Activated CD4-positive, alpha-beta T cell treated with anti-CD3 and anti-CD28 coated beads for 4 hours (primary cell): ENCODE data around the gene ITM2B.

Experiments used
- DNase-seq, 2 donors: peaks; one replicate each; pipeline ENCODE4 v3.0.0-alpha.2; 2020

Gene ITM2B

DNA sequence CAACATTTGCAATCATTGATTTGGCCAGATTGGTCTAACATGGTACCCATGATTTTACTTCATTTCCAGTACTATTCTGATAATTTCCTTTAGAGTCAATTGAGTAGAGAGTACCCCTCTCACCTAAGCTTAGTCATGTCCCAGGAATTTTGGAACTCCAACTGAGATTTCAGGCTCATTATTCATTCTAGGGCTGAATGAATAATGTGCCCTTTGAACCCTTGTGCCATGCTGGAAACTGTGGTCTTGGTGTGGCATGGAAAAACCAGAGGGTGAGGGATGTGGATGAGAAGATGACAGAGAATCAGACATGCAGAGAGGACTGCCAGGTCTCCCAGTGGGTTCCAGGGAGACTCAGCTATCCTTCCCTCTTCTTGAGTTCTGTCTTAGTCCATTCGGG, 30.2 kb downstream of the ITM2B start:
- DNase-seq = no peak

GRCh38 chr13:48264058-48264457, 31.1 kb downstream of the ITM2B start:
- no peak for DNase-seq

DNA sequence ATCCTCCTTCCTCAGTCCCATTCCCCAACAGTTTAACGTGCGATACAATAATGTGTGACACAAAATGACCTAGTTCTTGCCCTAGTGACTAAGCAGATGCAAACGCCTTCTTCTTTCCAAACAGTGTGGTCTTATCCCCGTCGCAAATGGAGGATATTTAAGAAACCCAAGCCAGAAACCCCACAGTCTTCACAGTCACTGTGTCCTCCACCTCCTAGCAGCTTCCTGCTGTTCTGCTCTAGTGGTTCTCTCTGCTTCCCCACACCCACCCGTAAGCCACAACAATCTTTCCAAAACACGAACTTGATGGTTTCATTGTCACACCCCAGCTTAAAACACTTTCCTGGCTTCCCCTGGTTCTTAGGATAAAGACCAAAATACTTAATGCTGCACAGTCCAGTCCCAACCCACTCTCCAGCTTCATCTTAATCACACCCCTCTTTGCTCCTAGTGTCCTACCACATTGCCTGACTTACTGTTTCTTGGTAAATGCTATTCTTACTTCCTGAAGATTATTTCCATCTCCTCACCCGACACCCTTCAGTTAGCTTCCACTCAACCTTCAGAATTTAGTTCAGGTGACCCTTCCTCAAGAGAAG, 32.3 kb downstream of the ITM2B start:
- DNase-seq = peak in 1 of 2 donors; percentile 11

GRCh38 chr13:48266150-48266549, 33.1 kb downstream of the ITM2B start:
- no peak for DNase-seq

- no peak for DNase-seq
Measured at GRCh38 chr13:48266701-48267639, 34.0 kb downstream of the ITM2B start.

- DNase-seq = no peak
Measured at GRCh38 chr13:48268019-48268418, 35.0 kb downstream of the ITM2B start.

- no peak for DNase-seq
Measured at GRCh38 chr13:48273346-48273745, 40.3 kb downstream of the ITM2B start.

GRCh38 chr13:48275507-48275906, 42.5 kb downstream of the ITM2B start:
- DNase-seq = no peak

DNA sequence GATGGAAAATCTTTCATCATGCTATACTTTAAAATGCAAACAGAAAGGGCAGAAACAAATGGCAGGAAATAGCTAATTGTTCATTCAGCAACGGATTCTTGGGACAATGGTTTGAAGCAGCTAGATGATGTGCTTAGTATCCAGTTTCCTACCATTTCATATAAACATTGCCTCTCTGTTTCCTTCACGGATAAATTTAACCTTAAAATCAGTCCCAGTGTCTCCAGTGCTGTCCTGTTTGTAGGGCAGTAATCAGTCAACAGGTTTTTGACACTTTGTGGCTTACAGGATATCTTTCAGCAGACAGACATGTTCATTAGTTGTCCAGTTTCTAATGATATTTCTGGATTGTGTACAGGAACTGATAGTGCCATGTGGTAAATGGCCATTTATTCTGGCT, 45.8 kb downstream of the ITM2B start:
- no peak for DNase-seq

DNA sequence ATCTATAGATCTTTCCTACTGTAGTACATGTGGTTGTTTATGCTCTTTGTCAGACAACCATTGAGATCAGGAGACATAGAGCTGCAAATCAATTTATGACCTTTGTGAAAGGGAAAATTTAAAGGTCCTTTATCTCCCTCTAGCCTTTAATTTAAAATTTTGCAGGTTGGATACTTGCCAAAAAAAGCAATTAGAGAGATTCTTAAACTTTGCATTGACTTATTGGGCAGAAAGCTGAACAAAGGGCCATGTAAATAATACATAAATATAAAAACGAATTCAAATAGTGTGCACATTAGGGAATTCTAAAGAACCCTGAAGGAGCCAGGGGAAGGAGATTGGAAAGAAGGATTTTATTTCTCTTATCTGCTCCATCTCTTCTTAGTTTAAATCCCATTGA, 48.5 kb downstream of the ITM2B start:
- no peak for DNase-seq

- DNase-seq = no peak
Measured at GRCh38 chr13:48291730-48292129, 58.7 kb downstream of the ITM2B start.

DNA sequence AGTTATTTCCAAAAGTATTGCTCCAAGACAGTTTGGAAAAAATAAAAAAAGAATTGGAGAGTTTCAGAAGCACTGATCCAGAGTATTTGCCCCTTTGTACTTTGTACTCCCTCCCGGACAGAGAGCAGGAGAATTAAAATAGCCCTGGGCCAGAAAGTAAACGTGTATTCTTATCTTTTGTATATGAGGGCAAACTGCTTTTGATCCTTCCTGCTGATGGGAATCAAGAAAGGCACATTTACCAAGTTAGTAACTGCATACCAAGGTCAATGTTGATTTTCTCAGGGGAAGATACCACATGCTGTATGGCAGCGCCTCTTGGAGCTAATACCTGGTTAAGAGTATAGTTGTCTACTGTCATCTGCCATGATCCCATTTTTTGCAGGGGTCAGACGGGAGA, 59.6 kb downstream of the ITM2B start:
- DNase-seq = no peak

- DNase-seq = no peak
Measured at GRCh38 chr13:48294653-48295052, 61.6 kb downstream of the ITM2B start.

- DNase-seq = no peak
Measured at GRCh38 chr13:48295271-48295670, 62.3 kb downstream of the ITM2B start.

DNA sequence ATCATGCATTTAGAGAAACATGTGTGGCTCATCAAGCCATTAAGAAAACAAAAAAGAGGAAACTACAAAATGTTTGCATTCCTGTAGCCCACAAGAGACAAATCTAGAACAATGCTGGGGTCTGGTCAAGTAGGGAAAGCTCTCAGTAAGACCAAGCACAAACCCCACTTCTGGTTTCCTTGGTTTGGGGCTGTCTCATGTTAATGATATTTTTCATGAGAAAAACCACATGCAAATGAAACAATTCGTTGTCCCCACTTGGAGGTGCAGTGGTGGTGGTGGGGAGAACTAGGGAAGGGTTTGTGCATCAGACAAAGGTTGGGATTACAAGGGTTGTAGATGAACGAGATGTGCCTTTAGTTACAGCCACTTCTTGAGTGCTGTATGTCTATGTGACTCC, 63.5 kb downstream of the ITM2B start:
- no peak for DNase-seq

DNA sequence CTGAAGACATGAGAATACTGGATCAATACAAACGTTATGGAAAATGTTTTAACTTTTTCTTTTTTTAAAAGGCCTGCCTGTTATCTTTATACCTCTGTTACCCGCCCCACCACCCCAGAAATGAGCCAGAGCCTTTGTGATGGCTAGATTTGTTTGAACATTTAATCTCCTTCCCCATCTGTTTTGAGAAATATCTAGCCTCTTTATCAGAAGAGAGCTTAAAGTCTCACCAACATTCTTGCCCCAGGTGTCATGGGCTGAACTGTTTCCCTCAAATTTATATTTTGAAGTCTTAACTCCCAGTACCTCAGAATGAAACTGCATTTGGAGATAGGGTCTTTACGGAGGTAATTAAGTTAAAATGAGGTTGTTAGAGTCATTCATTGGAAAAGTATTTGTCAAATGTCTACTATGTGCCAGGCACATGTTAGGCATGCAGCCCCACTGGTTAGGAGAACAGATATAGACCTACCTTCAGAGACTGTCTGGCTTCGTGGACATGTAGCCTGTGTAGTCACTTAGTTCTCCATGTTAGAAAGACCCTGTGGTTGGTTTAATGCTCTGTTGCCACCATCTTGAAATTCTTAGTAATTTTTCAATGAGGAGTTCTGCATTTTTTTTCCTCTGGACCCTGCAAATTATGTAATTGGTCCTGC, 64.3 kb downstream of the ITM2B start:
- no peak for DNase-seq

DNA sequence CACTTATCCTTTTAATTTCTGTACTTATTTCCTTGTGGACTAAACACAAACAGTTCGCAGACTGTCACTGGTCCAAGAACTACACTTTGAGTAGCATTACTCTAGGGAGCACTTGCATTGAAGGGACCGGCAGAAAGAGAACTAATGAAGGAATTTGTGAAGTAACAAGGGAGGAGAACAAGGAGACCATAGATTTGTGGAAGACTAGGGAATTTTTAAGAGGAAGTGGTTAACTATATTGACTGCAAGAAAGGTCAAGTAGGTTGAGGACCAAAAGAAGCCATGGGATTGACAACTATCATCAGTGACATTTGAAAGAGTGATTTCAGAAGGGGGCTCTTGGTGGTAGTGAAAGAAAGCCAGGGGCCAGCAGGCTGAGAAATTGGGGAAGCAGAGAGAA, 66.6 kb downstream of the ITM2B start:
- DNase-seq = no peak

DNA sequence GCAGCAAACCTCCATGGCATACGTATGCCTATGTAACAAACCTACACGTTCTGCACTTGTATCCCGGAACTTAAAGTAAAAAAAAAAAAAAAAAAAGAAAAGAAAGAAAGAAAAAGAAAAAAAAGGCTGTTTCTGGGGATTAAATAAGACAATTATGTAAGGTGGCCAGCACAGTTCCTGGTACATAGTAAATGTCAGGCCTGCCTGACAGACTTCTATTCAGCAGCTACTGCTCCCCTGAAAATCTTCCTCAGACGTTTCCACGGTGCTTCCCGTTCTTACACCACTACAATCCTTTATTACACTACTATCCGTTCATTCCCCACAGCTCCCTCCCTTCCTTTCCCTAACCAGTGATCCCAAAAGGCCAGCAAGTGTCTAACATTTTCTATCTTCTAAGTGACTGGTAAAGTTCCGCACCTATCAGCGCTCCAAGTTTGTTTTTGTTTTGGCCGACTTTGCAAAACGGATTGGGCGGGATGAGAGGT, 69.9 kb downstream of the ITM2B start:
- DNase-seq = no peak

DNA sequence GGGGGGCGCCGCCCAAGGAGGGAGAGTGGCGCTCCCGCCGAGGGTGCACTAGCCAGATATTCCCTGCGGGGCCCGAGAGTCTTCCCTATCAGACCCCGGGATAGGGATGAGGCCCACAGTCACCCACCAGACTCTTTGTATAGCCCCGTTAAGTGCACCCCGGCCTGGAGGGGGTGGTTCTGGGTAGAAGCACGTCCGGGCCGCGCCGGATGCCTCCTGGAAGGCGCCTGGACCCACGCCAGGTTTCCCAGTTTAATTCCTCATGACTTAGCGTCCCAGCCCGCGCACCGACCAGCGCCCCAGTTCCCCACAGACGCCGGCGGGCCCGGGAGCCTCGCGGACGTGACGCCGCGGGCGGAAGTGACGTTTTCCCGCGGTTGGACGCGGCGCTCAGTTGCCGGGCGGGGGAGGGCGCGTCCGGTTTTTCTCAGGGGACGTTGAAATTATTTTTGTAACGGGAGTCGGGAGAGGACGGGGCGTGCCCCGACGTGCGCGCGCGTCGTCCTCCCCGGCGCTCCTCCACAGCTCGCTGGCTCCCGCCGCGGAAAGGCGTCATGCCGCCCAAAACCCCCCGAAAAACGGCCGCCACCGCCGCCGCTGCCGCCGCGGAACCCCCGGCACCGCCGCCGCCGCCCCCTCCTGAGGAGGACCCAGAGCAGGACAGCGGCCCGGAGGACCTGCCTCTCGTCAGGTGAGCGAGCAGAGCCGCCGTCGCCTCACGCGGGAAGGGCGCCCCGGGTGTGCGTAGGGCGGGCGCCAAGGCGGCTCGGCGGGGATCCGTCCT, 70.5 kb downstream of the ITM2B start, which contains the start of gene RB1:
TSS of gene RB1 (plus strand) at position 393 of the 784 bp plus-strand sequence. CDS start at position 555, 162 bp downstream.
- peak; percentile 86 to 87 for DNase-seq

- no peak for DNase-seq
Measured at GRCh38 chr13:48304143-48304876, 71.3 kb downstream of the ITM2B start.

- no peak for DNase-seq
Measured at GRCh38 chr13:48311223-48311622, 78.2 kb downstream of the ITM2B start.
